Heart left ventricle (tissue), 16 donors: ENCODE data around the gene B4GALT5. TPM values are rescaled to one million over a fixed set of nuclear protein-coding genes. Genes with fewer than 3 reads are reported as not detected.

Experiments
- ATAC-seq, 4 donors: fragments of 200-7000 bp; cut with Tn5 transposase; one replicate each; pipeline ENCODE4 v1.9.1; 2020 to 2022; ENCODE audit warnings: moderate library complexity in 4 of 4, mild to moderate bottlenecking in 3 of 4, moderate number of reproducible peaks in 1 of 4
- DNase-seq, 5 donors: peaks; one replicate each; pipeline ENCODE4 v3.0.0-alpha.2; 2020
- H3K27ac ChIP-seq, 12 donors: fragments of 200-600 bp; sonication (generic) in 4 of 12; one replicate each; pipeline versions ENCODE4 v1.5.0 to v1.8.0; 2016 to 2022; ENCODE audit warnings: mild to moderate bottlenecking in 2 of 12
- H3K27me3 ChIP-seq, 9 donors: fragments of 200-600 bp; sonication (generic) in 2 of 9; one replicate each; pipeline versions ENCODE4 v1.5.1 to v1.8.0; 2016 to 2022; ENCODE audit warnings: mild to moderate bottlenecking in 3 of 9
- H3K36me3 ChIP-seq, 9 donors: fragments of 200-600 bp; sonication (generic) in 2 of 9; one replicate each; pipeline versions ENCODE4 v1.5.0 to v1.8.0; 2018 to 2022; ENCODE audit warnings: mild to moderate bottlenecking in 2 of 9
- H3K4me1 ChIP-seq, 12 donors: fragments of 200-600 bp; sonication (generic) in 4 of 12; one replicate each; pipeline versions ENCODE4 v1.5.0 to v1.8.0; 2016 to 2022; ENCODE audit warnings: mild to moderate bottlenecking in 3 of 12
- H3K4me3 ChIP-seq, 12 donors: fragments of 200-600 bp; sonication (generic) in 4 of 12; one replicate each; pipeline versions ENCODE4 v1.5.0 to v1.8.0; 2017 to 2022; ENCODE audit warnings: mild to moderate bottlenecking in 9 of 12, moderate library complexity in 4 of 12
- H3K9me3 ChIP-seq, 12 donors: fragments of 200-600 bp; sonication (generic) in 4 of 12; one replicate each; pipeline versions ENCODE4 v1.5.0 to v1.8.0; 2016 to 2022; ENCODE audit warnings: mild to moderate bottlenecking in 1 of 12
- CTCF ChIP-seq, 12 donors: fragments of 200-600 bp; sonication (generic) in 4 of 12; IDR thresholded peaks; one replicate each; pipeline versions ENCODE4 v1.5.0 to v1.8.0; 2018 to 2022; ENCODE audit warnings: antibody characterized with exemption in 12 of 12, mild to moderate bottlenecking in 5 of 12
- POLR2A ChIP-seq, 2 donors: fragments of 450-650 bp; IDR thresholded peaks; one replicate each; pipeline ENCODE4 v1.6.1; 2017; ENCODE audit warnings: antibody characterized with exemption in 2 of 2, mild to moderate bottlenecking in 2 of 2, moderate library complexity in 2 of 2
- WGBS, 4 donors: extraction: QIAGEN DNeasy Blood & Tissue Kit in 2 of 4; methylation state at CpG; one replicate each; pipeline versions ENCODE4 v1.1.5 to v1.1.7; 2013 to 2018; 5-methylcytosine and 5-hydroxymethylcytosine counted together
- intact Hi-C, 10 donors: fragments of 100-400 bp; cut with DNase I; formaldehyde crosslinking; loops; one replicate each; pipeline versions ENCODE4 v1.11.1 to v1.14.2; 2022
- polyA plus RNA-seq, 2 donors: library from polyadenylated mRNA; stranded (reverse); fragments of 200-250 nt; gene quantifications; one replicate each; pipeline ENCODE4 v1.2.3, GENCODE V29; 2013
- total RNA-seq, 9 donors: library from RNA; depleted of rRNA in 2 of 9; stranded (reverse); fragments of >200 nt in 2 of 9; fragmentation: NEBNext Ultra II Directional in 3 of 9; extraction: Animal tissue kit (Norgen Biotek cat#: 25700) in 3 of 9; gene quantifications; one replicate each; pipeline versions ENCODE4 v1.1.0 to v1.2.4, GENCODE V29; 2016 to 2023
- donor health status: ischemic (EF 13 %, LVEDD 7.1; RV severe dilation, severe dysfunction).
- donor health status: healthy with polysubstance abuse.
- donor health status: DM: no; HTN: yes; CAD: no.
- donor health status: DM: no; HTN: no; CAD: no.
- donor health status: ischemic (EF 25% LVEDD 6.9; RV normal size, moderate dysfunction).
- donor health status: ischemic (EF 25% LVEDD 5.7; RV mildly dilated, moderate dysfunction).
- donor health status: healthy.
- donor health status: DM: yes; HTN: yes; CAD: no.
- donor health status: ischemic (EF 35%, LVEDD 5.7; RV mildly dilated, moderate dysfunction).
- donor health status: nonischemic (EF 11% LVEDD 7.7; RV severe dilation, severe dysfunction).
- donor health status: DM: yes; HTN: yes; CAD: no.
- donor health status: PGD.
- donor health status: ischemic (EF 29% LVEDD 5.4; RV normal size, mild dysfunction).
- donor health status: nonischemic (EF 23%, LVEDD 6.1; RV moderate dilation, normal function).

The B4GALT5 gene
- total and polyA plus RNA-seq, 11 donors: 7.0 to 60.4 (median 29.3) TPM

- 72 to 77% (median 76%) methylated on average over 12 of the region's 12 CpGs for WGBS, 4 donors
- Histone ChIP-seq H3K9me3 (no peaks in the 10 kb centered on the region), H3K4me1 (peaks cover 0 to 38% (median 4%) of the 10 kb centered on the region in 12 donors), H3K27ac (peak overlapping the region in 10 of 12 donors; percentile 20 to 71 (median 46)), H3K36me3 (peaks cover 0 to 81% (median 65%) of the 10 kb centered on the region in 9 donors), H3K27me3 (no peaks in the 10 kb centered on the region), H3K4me3 (no peak overlapping the region)
- DNase-seq (no peak), ATAC-seq (peak in 1 of 4 donors; percentile 19)
- intact Hi-C loops: loop anchor here in 2 of 10 donors (5.0 kb wide), 1 partner anchor 76 kb away; the partner anchor contains the start of gene B4GALT5 (in 2 of the 2)
- TF ChIP-seq POLR2A (IDR thresholded peaks at IDR 0.05) (no peak), CTCF (IDR thresholded peaks at IDR 0.05) (no peak)
Observed at GRCh38 chr20:49635866-49636265, 77.8 kb downstream of the B4GALT5 start.

- H3K4me1 ChIP-seq: peaks cover 0 to 43% (median 4%) of the 10 kb centered on the region in 12 donors
- H3K9me3 ChIP-seq: no peaks in the 10 kb centered on the region
- DNase-seq (peak; percentile 41 to 75 (median 64)), ATAC-seq (peak; percentile 48 to 73 (median 60))
- H3K27me3 ChIP-seq: no peaks in the 10 kb centered on the region
- H3K36me3 ChIP-seq: peaks cover 0 to 74% (median 58%) of the 10 kb centered on the region in 9 donors
- intact Hi-C loops: loop anchor here in 2 of 10 donors (5.0 kb wide), 1 partner anchor 77 kb away; the partner anchor contains the start of gene B4GALT5 (in 2 of the 2)
- H3K4me3 ChIP-seq: no peak overlapping the region
- TF ChIP-seq POLR2A (IDR thresholded peaks at IDR 0.05) (no peak), CTCF (IDR thresholded peaks at IDR 0.05) (no peak)
- WGBS, 4 donors: 66 to 71% (median 69%) methylated on average over 16 of the region's 16 CpGs
- H3K27ac ChIP-seq: peak overlapping the region in 10 of 12 donors; percentile 20 to 71 (median 46)
Observed at GRCh38 chr20:49635166-49635565, 78.5 kb downstream of the B4GALT5 start.

GRCh38 chr20:49634116-49634515 is 79.6 kb downstream of the B4GALT5 start:
- Histone ChIP-seq H3K36me3 (peaks cover 0 to 63% (median 47%) of the 10 kb centered on the region in 9 donors), H3K4me3 (no peak overlapping the region), H3K9me3 (peaks cover 0 to 1% (median 0%) of the 10 kb centered on the region in 12 donors), H3K27ac (peak overlapping the region in 1 of 12 donors; percentile 71), H3K27me3 (no peaks in the 10 kb centered on the region), H3K4me1 (peaks cover 0 to 43% (median 4%) of the 10 kb centered on the region in 12 donors)
- WGBS, 4 donors: 93 to 97% (median 94%) methylated on average over 5 of the region's 5 CpGs
- intact Hi-C loops: no loop called here
- no peak for DNase-seq
- no peak for TF ChIP-seq POLR2A (IDR thresholded peaks at IDR 0.05)
- ATAC-seq: no peak

DNA sequence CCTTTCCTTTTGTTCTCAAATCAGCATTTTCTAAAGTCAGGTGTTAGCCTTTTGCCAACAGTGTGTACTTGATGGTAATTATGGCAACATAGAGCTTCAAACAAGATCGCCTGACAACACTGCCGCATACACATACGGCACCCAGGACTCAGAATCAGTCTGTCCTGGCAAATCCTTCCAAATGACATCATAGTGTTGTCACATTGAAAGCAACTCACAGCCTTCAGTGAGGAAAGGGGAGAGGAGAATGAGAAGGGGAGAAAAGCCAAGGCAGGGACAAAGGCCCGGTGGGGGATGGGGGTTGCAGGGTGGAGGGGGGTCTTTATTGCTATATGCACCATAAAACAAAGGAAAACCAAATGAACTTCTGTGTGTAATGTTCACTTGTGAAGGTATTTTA is 80.0 kb downstream of the B4GALT5 start:
- Histone ChIP-seq H3K36me3 (peaks cover 0 to 59% (median 42%) of the 10 kb centered on the region in 9 donors), H3K27me3 (no peaks in the 10 kb centered on the region), H3K4me1 (peaks cover 0 to 43% (median 4%) of the 10 kb centered on the region in 12 donors), H3K9me3 (peaks cover 0 to 6% (median 0%) of the 10 kb centered on the region in 12 donors), H3K27ac (no peak overlapping the region), H3K4me3 (no peak overlapping the region)
- DNase-seq (no peak), ATAC-seq (no peak)
- intact Hi-C loops: no loop called here
- TF ChIP-seq CTCF (IDR thresholded peaks at IDR 0.05): no peak
- TF ChIP-seq POLR2A (IDR thresholded peaks at IDR 0.05): no peak
- 81 to 95% (median 93%) methylated on average over 4 of the region's 4 CpGs for WGBS, 4 donors
